ENCODE results near the gene TMEM109.

The TMEM109 gene

GRCh38 chr11:60910711-60911380 is 3.1 kb upstream of the TMEM109 start:
- DNase-seq (ENCODE audit: low read depth): no peak
- TF ChIP-seq, protein P1, sequence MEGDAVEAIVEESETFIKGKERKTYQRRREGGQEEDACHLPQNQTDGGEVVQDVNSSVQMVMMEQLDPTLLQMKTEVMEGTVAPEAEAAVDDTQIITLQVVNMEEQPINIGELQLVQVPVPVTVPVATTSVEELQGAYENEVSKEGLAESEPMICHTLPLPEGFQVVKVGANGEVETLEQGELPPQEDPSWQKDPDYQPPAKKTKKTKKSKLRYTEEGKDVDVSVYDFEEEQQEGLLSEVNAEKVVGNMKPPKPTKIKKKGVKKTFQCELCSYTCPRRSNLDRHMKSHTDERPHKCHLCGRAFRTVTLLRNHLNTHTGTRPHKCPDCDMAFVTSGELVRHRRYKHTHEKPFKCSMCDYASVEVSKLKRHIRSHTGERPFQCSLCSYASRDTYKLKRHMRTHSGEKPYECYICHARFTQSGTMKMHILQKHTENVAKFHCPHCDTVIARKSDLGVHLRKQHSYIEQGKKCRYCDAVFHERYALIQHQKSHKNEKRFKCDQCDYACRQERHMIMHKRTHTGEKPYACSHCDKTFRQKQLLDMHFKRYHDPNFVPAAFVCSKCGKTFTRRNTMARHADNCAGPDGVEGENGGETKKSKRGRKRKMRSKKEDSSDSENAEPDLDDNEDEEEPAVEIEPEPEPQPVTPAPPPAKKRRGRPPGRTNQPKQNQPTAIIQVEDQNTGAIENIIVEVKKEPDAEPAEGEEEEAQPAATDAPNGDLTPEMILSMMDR (IDR thresholded peaks at IDR 0.05; ENCODE audit: control insufficient read depth, insufficient read depth, low read depth, low read length, missing control alignments): no peak
- H3K4me3 ChIP-seq (ENCODE audit: control insufficient read depth, low read depth, low read length): no peak overlapping the region

DNA sequence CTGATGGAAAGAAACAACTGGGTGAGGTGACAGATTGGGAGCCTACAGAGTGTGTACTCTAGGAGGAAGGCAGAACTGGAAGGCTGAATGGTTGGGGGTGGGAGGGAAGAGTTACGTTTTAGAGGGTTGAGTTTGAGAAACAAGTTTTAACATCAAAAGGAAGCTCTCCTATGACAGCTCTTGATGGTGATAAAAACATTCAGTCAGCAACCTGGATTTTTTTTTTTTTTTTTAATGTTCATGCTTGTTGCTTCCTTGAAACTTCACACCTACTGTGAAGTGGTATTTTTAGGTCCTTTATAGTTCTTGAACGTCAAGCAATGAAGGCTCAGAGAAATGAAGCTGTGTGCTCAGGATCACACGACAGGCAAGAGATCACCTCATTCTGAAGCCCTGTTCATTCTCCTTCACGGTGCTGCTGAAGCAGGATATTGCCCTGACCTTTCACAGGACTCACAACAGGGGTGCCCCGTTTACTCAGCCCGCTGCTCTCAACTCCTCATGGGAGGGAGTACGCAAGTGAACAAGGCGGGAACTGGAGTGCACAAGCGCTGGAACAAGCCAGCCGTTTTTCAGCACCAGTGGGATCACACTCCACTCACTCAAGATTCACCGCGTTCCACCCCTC is 1.6 kb upstream of the TMEM109 start:
- DNase-seq (ENCODE audit: low read depth): no peak
- TF ChIP-seq, protein P1 (IDR thresholded peaks at IDR 0.05; ENCODE audit: control insufficient read depth, insufficient read depth, low read depth, low read length, missing control alignments): no peak
- no peak overlapping the region for H3K4me3 ChIP-seq (ENCODE audit: control insufficient read depth, low read depth, low read length)

DNA sequence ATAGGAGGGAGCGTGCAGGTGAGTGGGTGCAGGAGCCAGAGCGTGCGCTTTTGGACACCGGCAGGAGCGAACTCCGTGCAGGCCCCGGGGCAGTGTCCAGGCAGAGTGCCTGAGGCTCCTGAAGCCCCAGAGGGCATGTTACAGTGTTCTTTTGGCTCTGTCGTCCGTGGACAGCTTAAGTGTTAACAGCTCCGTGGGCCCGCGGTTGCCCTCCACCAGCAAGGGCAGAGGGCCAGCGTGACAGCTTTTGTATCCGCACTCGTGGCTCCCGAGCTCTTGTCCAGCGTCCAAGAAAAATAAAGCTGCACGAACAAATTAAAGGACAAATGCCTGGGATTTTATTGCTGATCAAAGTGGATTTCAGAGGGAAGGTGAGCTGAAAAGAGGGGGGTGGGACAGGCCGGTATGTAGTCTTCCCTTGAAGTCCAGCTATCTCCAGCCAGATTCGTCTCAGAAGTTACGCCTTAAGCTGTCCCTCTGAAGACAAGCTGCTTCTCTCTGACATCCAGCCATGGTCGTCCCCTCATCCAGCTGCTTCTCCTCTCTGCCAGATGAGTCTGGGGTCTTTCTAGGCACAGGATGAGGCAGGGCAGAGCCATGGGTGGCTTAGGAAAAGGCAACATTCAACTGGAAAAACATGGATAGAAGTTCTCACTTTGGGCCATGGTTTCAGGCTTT is 968 bp upstream of the TMEM109 start:
- DNase-seq (ENCODE audit: low read depth): no peak
- TF ChIP-seq, protein P1 (IDR thresholded peaks at IDR 0.05; ENCODE audit: control insufficient read depth, insufficient read depth, low read depth, low read length, missing control alignments): no peak
- no peak overlapping the region; the same call in 1 of the 2 replicates for H3K4me3 ChIP-seq (ENCODE audit: control insufficient read depth, low read depth, low read length)

DNA sequence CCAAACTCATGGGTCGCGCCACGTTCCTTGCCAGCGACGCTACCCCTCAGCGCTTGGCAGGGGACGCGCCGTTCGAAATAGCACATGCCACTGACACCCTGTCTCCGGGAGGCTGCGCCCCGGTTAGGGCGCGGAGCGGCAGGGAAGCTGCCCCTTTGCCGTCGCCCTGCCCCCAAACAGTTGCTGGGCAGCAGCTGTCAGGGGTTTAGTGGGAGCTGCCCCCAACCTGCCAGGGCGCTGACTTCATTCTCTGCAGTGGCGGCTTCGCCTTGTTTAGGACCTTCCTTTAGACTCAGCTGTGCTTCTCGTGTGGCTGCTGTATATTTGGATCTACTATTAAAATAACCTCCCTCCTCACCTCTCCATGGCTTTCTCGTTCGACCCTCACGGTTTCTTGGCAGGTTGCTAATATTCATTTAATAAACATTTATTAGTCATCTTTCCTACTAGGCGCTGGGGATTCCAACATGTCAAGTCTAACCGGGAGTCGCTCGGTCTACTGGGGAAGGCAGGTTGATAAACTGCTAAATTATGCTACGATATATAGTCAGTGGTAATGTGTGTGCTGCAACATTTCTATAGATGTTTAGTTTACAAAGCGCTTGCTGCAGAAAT is 782 bp downstream of the TMEM109 start:
- TF ChIP-seq, protein P1 (IDR thresholded peaks at IDR 0.05; ENCODE audit: control insufficient read depth, insufficient read depth, low read depth, low read length, missing control alignments): no peak
- DNase-seq (ENCODE audit: low read depth): no peak
- peak overlapping the region; percentile 54 for H3K4me3 ChIP-seq (ENCODE audit: control insufficient read depth, low read depth, low read length)

- H3K4me3 ChIP-seq (ENCODE audit: control insufficient read depth, low read depth, low read length): peak overlapping the region; percentile 54
- TF ChIP-seq, protein P1 (IDR thresholded peaks at IDR 0.05; ENCODE audit: control insufficient read depth, insufficient read depth, low read depth, low read length, missing control alignments): peak; percentile 42
- no peak for DNase-seq (ENCODE audit: low read depth)
Measured at GRCh38 chr11:60915248-60915914, 1.4 kb downstream of the TMEM109 start.

DNA sequence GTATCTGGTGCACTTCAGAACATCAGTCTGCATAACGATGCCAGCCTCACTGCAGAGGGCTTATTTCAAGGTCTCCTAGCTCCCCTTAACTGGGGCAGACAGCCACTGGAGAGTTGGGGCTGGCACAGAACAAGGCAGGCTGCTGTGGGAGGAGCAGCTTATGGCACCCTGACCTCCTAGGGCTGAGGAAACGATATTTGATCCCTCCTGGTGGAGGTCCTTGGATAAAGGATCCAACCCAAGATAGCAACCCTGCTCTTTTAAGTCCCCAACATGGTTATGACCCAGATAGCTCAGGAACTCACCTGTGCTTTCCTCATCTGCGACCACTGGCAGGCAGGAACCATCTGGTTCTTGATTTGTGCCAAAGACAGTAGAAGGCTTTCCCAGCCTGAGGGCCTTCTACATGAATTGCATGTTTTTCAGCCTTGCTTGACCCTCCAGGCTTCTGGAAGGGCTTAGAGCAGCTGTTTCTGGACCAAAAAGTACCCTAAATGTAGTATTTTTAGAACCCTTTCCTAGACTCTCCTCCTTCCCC is 2.8 kb downstream of the TMEM109 start:
- no peak overlapping the region for H3K4me3 ChIP-seq (ENCODE audit: control insufficient read depth, low read depth, low read length)
- no peak for DNase-seq (ENCODE audit: low read depth)
- TF ChIP-seq, protein P1 (IDR thresholded peaks at IDR 0.05; ENCODE audit: control insufficient read depth, insufficient read depth, low read depth, low read length, missing control alignments): no peak

Measured in AG09309 (cell line).